Hindlimb muscle (tissue), 1 donor: Measurements from ENCODE around the gene MBD3L2. TPM values are rescaled to one million over a fixed set of nuclear protein-coding genes. Genes with fewer than 3 reads are reported as not detected.
"Not testable (repeated sequence)": the region's sequence is repeated elsewhere in the genome, so short reads cannot be mapped to it uniquely, and the experiment has no call there.

Source experiments
- DNase-seq: peaks from one replicate; pipeline ENCODE4 v3.0.0-alpha.2; 2013
- polyA plus RNA-seq: library from polyadenylated mRNA; unstranded; fragments of 120-200 nt; gene quantifications from one replicate; pipeline ENCODE4 v1.2.1, GENCODE V29; 2013; ENCODE audit not compliant: insufficient read length

MBD3L2 gene
- not detected for polyA plus RNA-seq

GRCh38 chr19:7049021-7049420 is at the start of gene MBD3L2:
TSS of gene MBD3L2 (plus strand) at chr19:7049321. CDS start at chr19:7049374, 53 bp downstream.
- DNase-seq = not testable (repeated sequence)

DNA sequence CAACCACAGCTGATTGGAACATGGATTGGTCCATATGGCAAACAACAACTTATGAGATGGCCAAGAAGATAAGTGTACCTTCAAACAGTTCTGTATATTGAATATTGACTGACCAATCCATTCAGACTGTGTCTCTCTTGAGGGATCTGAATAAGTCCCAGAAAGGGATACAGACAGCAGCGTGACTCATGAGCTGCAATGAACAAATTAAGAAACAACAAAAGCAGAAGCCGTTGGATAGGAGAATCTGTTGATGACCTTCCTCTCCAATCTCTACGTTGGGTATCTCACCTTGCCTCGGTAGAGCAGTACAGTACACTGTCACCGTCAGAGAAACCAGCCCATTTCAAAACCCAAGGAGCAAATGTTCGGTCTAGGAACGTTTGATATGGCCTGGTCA is 49.2 kb upstream of the MBD3L2 start:
- DNase-seq = no peak

GRCh38 chr19:7000333-7000732 is 48.8 kb upstream of the MBD3L2 start:
- DNase-seq = no peak

GRCh38 chr19:7000816-7001215 is 48.3 kb upstream of the MBD3L2 start:
- no peak for DNase-seq

DNA sequence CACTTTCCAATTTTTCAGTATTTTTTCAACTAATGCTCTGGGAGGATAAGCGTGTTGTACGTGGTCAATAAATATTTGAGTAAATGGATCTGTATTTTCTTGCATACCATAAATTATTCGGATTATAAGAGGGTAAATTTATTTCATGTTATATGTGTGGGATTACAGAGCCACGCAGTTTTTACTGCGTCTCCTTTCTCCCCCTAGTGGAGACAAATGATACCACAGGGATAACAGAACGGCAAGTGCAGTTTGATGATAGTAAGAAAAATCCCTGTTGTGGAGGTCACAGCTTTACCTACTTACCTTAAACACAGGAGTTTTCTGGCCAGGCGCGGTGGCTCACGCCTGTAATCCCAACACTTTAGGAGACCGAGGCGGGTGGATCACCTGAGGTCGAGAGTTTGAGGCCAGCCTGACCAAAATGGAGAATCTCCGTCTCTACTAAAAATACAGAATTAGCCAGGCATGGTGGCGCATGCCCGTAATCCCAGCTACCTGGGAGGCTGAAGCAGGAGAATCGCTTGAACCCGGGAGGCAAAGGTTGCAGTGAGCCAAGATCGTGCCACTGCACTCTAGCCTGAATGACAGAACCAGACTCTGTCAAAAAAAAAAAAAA is 44.7 kb upstream of the MBD3L2 start:
- peak; percentile 23 for DNase-seq

GRCh38 chr19:7006135-7006704 is 42.9 kb upstream of the MBD3L2 start:
- DNase-seq = no peak

DNA sequence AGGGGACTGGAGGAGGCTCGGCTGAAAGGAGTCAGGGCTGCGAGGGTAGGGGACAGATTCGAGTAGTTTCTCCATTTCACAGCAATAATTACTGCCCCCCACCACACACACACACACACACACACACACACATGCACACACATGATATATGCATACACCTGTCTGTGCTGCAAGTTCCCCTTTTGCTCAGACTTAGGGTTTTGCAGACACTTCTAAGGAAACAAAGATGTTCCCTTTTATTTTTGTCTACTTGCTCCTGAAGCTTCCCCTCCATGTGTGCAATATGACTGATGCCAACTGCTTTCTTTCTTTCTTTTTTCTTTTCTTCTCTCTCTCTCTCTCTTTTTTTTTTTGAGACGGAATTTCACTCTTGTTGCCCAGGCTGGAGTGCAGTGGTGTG is 41.3 kb upstream of the MBD3L2 start:
- DNase-seq = no peak

- DNase-seq = no peak
Measured at GRCh38 chr19:7010722-7011593, 38.2 kb upstream of the MBD3L2 start.

DNA sequence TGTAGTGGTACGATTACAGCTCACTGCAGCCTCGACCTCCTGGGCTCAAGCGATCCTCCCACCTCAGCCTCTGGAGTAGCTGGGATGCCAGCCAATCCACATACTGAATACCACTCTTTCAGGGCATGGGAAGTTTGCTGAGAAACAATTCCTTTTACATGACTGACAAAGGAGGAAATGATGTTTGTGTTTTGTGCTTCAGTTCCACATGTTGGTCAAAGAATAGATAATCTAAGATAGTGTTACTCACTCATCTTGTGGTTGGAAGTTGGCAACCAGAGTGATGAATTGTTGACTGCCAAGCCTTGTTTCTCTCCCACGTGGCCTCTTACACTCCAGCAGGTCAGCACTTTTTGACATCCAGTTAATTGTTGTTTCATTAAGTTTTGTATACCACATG is 35.4 kb upstream of the MBD3L2 start:
- no peak for DNase-seq

DNA sequence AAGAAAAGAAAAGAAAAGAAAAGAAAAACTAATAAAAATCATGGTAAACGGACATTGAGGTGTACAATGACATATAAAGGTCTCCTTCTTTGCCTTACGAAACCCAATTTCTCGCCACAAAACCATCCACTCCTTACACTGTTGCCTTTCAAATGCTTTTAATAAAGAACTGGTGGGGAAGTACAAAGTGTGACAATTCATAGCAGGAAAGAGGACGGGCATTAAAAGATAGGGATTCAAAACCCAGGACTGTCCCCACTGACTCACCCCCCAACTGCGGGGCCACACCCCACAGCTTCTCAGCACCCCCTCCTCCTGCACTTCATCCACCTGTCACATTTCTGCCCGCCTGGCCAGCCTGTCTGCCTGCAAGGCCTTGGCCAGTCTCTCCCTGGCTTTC is 30.3 kb upstream of the MBD3L2 start:
- DNase-seq = no peak

- not testable (repeated sequence) for DNase-seq
Measured at GRCh38 chr19:7021331-7021730, 27.8 kb upstream of the MBD3L2 start, which contains the start of gene MBD3L2B. TSS of gene MBD3L2B (minus strand) at chr19:7021431. CDS start at chr19:7021397, 34 bp downstream.

- not testable (repeated sequence) for DNase-seq
Measured at GRCh38 chr19:7028790-7029189, 20.3 kb upstream of the MBD3L2 start.

- not testable (repeated sequence) for DNase-seq
Measured at GRCh38 chr19:7030278-7030677, 18.8 kb upstream of the MBD3L2 start, which contains the start of gene MBD3L5. TSS of gene MBD3L5 (plus strand) at chr19:7030578. CDS start at chr19:7030612, 34 bp downstream.

DNA sequence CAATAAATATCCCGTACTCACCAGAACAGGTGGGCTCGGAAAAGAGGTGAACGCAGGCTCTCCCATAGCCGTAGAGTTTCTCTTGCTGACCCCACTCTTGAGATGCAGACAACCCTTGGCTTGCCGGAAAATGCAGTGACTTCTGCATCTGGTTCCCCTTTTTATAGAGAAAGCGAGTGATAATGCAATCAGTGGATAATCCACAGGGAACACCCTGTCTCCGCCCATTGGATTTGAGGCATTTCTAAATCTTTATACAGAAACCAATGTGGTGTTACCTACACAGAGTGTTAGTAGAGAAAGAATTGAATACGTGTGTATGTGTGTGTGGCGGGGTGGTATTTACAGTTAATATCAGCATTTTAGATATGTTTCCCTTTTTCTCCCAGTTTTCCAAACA is 9.0 kb upstream of the MBD3L2 start, which contains the start of gene MBD3L4:
Gene MBD3L4 (minus strand): TSS at position 101 of the 400 bp plus-strand sequence. CDS start 35 bp downstream, at position 66.
- DNase-seq = not testable (repeated sequence)

GRCh38 chr19:7041563-7041962 is 7.6 kb upstream of the MBD3L2 start:
- DNase-seq = not testable (repeated sequence)

DNA sequence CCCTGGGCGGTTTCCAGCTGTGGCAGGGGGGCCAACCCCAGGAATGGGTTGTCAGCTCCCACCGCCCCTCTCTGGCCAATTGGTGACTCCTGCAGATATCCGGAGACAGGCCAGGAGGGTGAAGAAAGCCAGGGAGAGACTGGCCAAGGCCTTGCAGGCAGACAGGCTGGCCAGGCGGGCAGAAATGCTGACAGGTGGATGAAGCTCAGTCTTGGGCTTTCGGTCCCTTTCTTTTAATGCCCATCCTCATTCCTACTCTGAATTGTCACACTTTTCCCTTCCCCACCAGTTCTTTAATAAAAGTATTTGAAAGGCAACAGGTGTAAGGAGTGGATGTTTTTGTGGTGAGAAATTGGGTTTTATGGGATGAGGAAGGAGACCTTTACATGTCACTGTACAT is 2.3 kb downstream of the MBD3L2 start:
- DNase-seq = not testable (repeated sequence)

- not testable (repeated sequence) for DNase-seq
Measured at GRCh38 chr19:7052896-7053295, 3.8 kb downstream of the MBD3L2 start.

GRCh38 chr19:7054635-7055368 is 5.7 kb downstream of the MBD3L2 start:
- not testable (repeated sequence) for DNase-seq

- DNase-seq = not testable (repeated sequence)
Measured at GRCh38 chr19:7055679-7056078, 6.6 kb downstream of the MBD3L2 start.

DNA sequence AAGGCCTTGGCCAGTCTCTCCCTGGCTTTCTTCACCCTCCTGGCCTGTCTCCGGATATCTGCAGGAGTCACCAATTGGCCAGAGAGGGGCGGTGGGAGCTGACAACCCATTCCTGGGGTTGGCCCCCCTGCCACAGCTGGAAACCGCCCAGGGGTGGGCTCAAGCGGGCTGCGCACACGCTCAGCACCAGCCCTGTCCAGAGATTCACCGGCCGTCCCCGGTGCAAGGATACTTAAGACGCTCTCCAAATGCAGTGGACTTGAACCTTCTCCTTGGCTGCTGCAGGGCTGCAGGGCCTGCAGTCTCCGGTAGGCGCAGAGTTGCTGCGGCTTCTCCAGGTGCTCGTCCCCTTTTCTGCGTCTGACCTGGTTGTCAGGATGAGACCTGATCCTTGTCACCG is 7.2 kb downstream of the MBD3L2 start:
- not testable (repeated sequence) for DNase-seq

GRCh38 chr19:7058576-7058975 is 9.5 kb downstream of the MBD3L2 start, which contains the start of gene MBD3L3:
TSS of gene MBD3L3 (minus strand) at chr19:7058676. CDS start at chr19:7058605, 71 bp downstream.
- DNase-seq = not testable (repeated sequence)

DNA sequence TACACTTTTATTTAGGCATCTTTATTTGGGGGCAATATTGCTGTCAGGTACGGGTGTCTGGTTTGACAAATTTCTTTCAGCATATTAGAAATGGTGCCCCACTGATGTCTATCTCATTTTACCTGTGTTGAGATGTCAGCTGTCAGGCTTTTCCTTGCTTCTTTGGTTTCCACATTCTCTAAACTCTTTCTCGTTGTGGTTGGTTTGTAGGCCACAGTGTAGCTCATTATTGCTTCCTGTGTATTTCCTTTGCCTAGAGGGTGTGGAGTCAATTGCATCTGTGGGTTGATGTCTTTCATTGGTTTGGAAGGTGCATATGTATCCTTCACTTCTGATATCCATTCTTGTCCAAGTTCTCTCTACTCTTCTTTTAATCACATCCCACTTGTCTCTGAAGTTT is 10.9 kb downstream of the MBD3L2 start:
- not testable (repeated sequence) for DNase-seq
